Type B pancreatic cell (in vitro differentiated cells): ENCODE measurements around the gene G3BP1. TPM values are rescaled to one million over a fixed set of nuclear protein-coding genes. Genes with fewer than 3 reads are reported as not detected.
"Not testable (repeated sequence)": the region's sequence is repeated elsewhere in the genome, so short reads cannot be mapped to it uniquely, and the experiment has no call there.

Experiments
- DNase-seq: peaks from one replicate; pipeline ENCODE4 v3.0.0; 2021; ENCODE audit warnings: mixed read lengths; ENCODE audit not compliant: unreplicated experiment; ENCODE audit errors: extremely low spot score
- H3K27ac Mint-ChIP-seq: 2 replicates; pipeline ENCODE4 v1.8.0; 2021; ENCODE audit warnings: mild to moderate bottlenecking, mixed read lengths
- H3K27me3 Mint-ChIP-seq: 2 replicates; pipeline ENCODE4 v1.8.0; 2021; ENCODE audit warnings: mixed read lengths
- H3K36me3 Mint-ChIP-seq: 2 replicates; pipeline ENCODE4 v1.8.0; 2021; ENCODE audit warnings: mixed read lengths
- H3K4me1 Mint-ChIP-seq: one replicate; pipeline ENCODE4 v1.8.0; 2021; ENCODE audit warnings: mixed read lengths; ENCODE audit not compliant: unreplicated experiment
- H3K4me3 Mint-ChIP-seq: 2 replicates; pipeline ENCODE4 v1.8.0; 2021; ENCODE audit warnings: mild to moderate bottlenecking, mixed read lengths
- H3K9me3 Mint-ChIP-seq: 2 replicates; pipeline ENCODE4 v1.8.0; 2021; ENCODE audit warnings: mixed read lengths
- long read RNA-seq: library from polyadenylated mRNA; unstranded; transcript quantifications from one replicate; pipeline ENCODE4 v2.0.0, GENCODE V29; 2020
- total RNA-seq: library from RNA; stranded (reverse); gene quantifications from 2 replicates; pipeline ENCODE4 v1.2.1, GENCODE V29; 2021; ENCODE audit warnings: low replicate concordance
- TF ChIP-seq, protein P1 (sequence below): fragments of 200-600 bp; sonication (generic); conservative IDR thresholded peaks from 2 replicates; pipeline ENCODE4 v1.5.0; 2021; ENCODE audit warnings: antibody characterized with exemption, mild to moderate bottlenecking

The G3BP1 gene
- 218 and 241 TPM in 2 replicates for total RNA-seq
- long read RNA-seq, full-length matches to known transcripts = 1,099 of 1,275 reads
- long read RNA-seq, partial matches to known transcripts = 82 of 1,275 reads
- long read RNA-seq, other reads (novel, unspliced or antisense) = 94 of 1,275 reads

DNA sequence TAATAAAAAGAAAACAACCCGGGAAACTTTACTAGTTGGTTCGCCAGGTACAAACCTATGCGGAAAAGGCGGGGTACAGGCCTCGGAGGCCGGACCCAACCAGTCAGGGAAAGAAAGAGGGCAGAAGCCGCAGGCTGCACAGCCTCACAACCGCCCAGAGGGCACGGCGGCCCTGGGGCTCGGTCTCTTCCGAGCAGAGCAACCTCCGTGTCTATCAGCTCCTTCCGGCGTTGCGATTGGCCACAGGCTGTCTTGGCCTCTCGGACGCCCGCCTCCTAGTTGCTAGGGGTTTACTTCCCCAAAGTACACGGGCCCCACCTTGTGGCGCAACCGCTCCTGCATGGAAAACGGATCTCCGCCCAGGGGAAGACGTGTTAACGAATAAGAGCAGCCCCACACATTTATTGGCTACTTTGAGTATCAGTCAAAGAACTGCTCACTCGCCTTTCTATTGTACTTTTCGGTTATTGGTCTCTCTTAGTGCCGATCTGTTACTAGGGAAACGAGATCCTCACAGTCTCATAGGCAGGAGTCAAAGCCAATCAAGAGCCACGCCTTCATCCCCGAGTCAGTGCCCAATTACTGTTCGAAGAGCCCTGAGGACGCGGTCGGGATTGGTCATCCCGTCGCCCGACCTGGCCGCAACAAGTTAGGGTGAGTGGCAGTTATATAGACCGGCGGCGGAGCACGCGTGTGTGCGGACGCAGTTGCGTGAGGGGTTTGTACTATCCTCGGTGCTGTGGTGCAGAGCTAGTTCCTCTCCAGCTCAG is at the start of gene G3BP1:
Gene G3BP1 (plus strand): TSS at position 696 of the 770 bp plus-strand sequence. CDS start 14,667 bp downstream, outside the sequence.
- H3K9me3 Mint-ChIP-seq = no peaks in the 10 kb centered on the region
- H3K4me3 Mint-ChIP-seq = peak within 1 kb of the TSS; percentile 92
- H3K27ac Mint-ChIP-seq = peak within 1 kb of the TSS; percentile 76
- no peaks in the 10 kb centered on the region for H3K27me3 Mint-ChIP-seq
- H3K4me1 Mint-ChIP-seq = peaks cover 31% of the 10 kb centered on the region
- TF ChIP-seq, protein P1, sequence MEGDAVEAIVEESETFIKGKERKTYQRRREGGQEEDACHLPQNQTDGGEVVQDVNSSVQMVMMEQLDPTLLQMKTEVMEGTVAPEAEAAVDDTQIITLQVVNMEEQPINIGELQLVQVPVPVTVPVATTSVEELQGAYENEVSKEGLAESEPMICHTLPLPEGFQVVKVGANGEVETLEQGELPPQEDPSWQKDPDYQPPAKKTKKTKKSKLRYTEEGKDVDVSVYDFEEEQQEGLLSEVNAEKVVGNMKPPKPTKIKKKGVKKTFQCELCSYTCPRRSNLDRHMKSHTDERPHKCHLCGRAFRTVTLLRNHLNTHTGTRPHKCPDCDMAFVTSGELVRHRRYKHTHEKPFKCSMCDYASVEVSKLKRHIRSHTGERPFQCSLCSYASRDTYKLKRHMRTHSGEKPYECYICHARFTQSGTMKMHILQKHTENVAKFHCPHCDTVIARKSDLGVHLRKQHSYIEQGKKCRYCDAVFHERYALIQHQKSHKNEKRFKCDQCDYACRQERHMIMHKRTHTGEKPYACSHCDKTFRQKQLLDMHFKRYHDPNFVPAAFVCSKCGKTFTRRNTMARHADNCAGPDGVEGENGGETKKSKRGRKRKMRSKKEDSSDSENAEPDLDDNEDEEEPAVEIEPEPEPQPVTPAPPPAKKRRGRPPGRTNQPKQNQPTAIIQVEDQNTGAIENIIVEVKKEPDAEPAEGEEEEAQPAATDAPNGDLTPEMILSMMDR = peak; percentile 66
- DNase-seq = peak; percentile 99
- H3K36me3 Mint-ChIP-seq = peaks cover 5% of the 10 kb centered on the region

GRCh38 chr5:151722546-151722945 is 49.2 kb upstream of the G3BP1 start:
- H3K4me3 Mint-ChIP-seq = no peak overlapping the region
- H3K4me1 Mint-ChIP-seq = peaks cover 4% of the 10 kb centered on the region
- no peak overlapping the region for H3K27ac Mint-ChIP-seq
- DNase-seq = no peak
- no peaks in the 10 kb centered on the region for H3K27me3 Mint-ChIP-seq
- no peaks in the 10 kb centered on the region for H3K36me3 Mint-ChIP-seq
- TF ChIP-seq, protein P1 = no peak
- H3K9me3 Mint-ChIP-seq = no peaks in the 10 kb centered on the region

GRCh38 chr5:151724360-151724759 is 47.4 kb upstream of the G3BP1 start:
- peaks cover 1% of the 10 kb centered on the region for H3K9me3 Mint-ChIP-seq
- H3K36me3 Mint-ChIP-seq = peaks cover 1% of the 10 kb centered on the region
- peaks cover 4% of the 10 kb centered on the region for H3K4me1 Mint-ChIP-seq
- no peak overlapping the region for H3K4me3 Mint-ChIP-seq
- H3K27ac Mint-ChIP-seq = no peak overlapping the region
- no peaks in the 10 kb centered on the region for H3K27me3 Mint-ChIP-seq
- DNase-seq = no peak
- TF ChIP-seq, protein P1 = no peak

DNA sequence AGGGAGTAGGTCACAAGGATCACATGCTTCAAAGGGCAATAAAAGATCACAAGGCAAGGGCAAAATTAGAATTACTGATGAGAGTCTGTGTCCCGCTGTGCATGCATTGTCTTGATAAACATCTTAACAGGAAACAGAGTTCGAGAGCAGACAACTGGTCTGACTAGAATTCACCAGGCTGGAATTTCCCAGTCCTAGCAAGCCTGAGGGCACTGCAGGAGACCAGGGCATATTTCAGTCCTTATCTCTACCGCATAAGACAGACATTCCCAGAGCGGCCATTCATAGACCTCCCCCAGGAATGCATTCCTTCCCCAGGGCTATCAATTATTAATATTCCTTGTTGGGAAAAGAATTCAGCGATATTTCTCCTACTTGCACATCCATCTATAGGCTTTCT is 42.2 kb upstream of the G3BP1 start:
- DNase-seq, H3K4me1 Mint-ChIP-seq, H3K36me3 Mint-ChIP-seq, H3K4me3 Mint-ChIP-seq, H3K27me3 Mint-ChIP-seq: not testable (repeated sequence)
- Mint-ChIP-seq H3K27ac (peak overlapping the region; percentile 29), H3K9me3 (peaks cover 11% of the 10 kb centered on the region)

DNA sequence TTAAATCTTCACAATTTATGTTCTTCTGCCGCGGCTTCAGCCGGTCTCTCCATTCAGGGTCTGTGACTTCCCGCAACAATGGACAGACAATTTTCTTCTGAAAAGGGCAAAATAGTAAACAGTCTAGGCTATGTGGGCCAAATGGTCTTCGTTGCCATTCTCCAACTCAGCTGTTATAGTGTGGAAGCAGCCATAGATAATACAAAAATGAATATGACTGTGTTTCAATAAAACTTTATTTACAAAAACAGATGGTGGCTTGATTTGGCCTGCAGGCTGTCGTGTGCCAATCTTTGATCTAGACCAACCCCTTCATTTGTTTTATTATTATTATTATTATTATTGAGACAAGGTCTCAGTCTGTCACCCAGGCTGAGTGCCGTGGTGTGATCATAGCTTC is 41.4 kb upstream of the G3BP1 start:
- Mint-ChIP-seq H3K4me1 (no peaks in the 10 kb centered on the region), H3K9me3 (peaks cover 11% of the 10 kb centered on the region), H3K4me3 (no peak overlapping the region), H3K27me3 (no peaks in the 10 kb centered on the region), H3K36me3 (peaks cover 9% of the 10 kb centered on the region), H3K27ac (no peak overlapping the region)
- no peak for DNase-seq
- TF ChIP-seq, protein P1 = no peak

- Mint-ChIP-seq H3K27me3 (no peaks in the 10 kb centered on the region), H3K27ac (no peak overlapping the region), H3K36me3 (peaks cover 9% of the 10 kb centered on the region), H3K9me3 (peaks cover 11% of the 10 kb centered on the region), H3K4me1 (no peaks in the 10 kb centered on the region), H3K4me3 (no peak overlapping the region)
- DNase-seq = no peak
- TF ChIP-seq, protein P1 = no peak
Observed at GRCh38 chr5:151733358-151734063, 38.2 kb upstream of the G3BP1 start.
